GM18526 (cell line): ENCODE measurements around the gene CD53.

ENCODE experiments used
- POLR2A ChIP-seq: IDR thresholded peaks from 3 replicates; pipeline ENCODE4 v1.6.1; 2011; ENCODE audit not compliant: insufficient read length; ENCODE audit errors: extremely low read depth

The CD53 gene

GRCh38 chr1:110872745-110873720 lies at the start of gene CD53:
TSS of gene CD53 (plus strand) at chr1:110873148. CDS start at chr1:110891409, 18,261 bp downstream.
- TF ChIP-seq POLR2A, result peak; percentile 64

GRCh38 chr1:110824192-110824591 lies 48.8 kb upstream of the CD53 start:
- TF ChIP-seq POLR2A, result no peak

DNA sequence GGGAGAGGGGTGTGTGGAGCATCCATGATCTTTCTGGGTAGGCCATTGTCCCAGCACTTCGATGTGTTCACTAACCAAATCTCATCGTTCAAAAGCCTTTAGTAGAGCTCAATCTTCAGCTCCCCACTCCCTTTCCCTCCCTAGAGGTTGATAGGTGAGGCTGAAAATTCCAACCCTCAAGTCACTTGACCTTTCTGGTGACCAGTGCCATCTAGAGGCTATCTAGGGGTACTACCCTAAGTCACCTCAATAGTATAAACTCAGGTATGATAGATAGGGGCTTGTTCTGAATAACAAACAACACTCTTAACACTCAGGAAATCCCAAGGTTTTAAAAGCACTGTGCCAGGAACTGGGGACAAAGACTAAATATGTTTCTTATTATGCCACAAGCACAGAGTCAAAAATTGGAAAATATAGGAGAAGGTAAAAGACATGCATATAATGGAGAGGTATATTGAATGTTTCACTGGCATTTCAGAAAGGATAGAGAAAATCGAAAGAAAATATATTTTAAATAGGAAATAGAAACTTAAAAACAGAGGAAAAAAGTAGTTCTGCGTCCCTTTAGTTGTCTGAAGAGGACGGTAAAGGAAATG lies 42.9 kb upstream of the CD53 start:
- no peak for TF ChIP-seq POLR2A

DNA sequence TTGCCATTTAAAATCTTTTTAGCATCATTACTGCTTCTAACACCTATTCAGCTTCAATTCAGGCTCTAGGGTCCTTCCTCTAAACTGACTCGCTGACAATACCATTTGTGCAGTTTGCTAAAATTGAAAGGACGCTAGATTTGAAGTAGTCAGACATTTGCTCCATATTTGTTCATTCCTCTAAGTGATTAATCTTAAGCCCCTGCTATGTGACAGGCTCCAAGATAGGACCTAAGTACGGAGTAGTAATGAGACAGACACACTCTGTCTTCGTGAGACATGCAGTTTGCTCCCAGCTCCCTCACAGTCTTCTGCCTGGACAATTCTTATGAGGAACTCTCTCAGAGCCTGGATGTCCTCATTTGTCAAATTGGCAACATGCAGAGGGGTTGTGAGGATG lies 26.1 kb upstream of the CD53 start:
- TF ChIP-seq POLR2A, result no peak

GRCh38 chr1:110850145-110850544 lies 22.8 kb upstream of the CD53 start:
- TF ChIP-seq POLR2A, result no peak

GRCh38 chr1:110850627-110851026 lies 22.3 kb upstream of the CD53 start:
- no peak for TF ChIP-seq POLR2A

- TF ChIP-seq POLR2A, result no peak
These were observed 19.8 kb upstream of the CD53 start for GRCh38 chr1:110853135-110853534.

- TF ChIP-seq POLR2A, result no peak
These were observed 16.5 kb upstream of the CD53 start for GRCh38 chr1:110856410-110856809.

DNA sequence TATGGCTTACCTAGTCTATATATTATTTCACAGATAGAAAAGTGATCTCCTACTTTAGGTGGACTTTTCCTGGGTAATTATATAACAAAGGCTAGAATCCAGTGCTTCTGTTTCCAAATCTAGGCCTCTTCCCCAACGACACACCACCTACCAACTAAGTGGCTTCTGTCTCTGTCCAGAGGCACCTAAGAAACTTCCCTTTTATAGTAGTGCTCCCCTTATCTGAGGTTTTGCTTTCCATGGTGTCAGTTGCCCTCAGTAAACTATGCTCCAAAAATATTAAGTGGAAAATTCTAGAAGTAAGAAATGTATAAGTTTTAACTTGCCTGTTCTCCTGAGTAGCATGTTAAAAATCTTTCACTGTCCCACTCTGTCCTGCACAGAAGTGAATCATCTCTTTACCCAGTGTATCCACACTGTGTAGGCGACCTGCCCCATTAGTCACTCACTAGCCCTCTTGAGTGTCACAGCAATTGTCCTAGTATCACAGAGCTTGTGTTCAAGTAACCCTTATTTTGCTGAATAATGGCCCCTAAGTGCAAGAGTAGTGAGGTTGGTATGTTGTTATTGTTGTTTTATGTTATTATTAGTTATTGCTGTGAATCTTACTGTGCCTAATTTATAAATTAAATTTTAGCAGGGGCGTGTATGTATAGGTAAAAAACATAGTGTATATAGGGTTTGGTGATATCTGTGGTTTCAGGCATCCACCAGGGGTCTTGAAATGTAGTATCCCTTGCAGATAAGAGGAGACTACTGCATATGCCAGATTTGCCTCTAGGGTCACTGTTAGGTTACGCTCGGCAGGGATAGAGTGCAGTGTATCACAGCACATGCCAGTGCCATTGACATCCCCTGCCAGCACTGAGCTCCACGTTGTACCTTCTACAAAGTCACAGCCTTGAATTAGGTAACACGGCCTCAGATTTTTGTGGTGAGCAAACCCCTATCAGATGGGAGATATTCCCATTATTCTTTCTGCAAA lies 14.7 kb upstream of the CD53 start:
- no peak for TF ChIP-seq POLR2A

GRCh38 chr1:110859062-110859461 lies 13.9 kb upstream of the CD53 start:
- no peak for TF ChIP-seq POLR2A

DNA sequence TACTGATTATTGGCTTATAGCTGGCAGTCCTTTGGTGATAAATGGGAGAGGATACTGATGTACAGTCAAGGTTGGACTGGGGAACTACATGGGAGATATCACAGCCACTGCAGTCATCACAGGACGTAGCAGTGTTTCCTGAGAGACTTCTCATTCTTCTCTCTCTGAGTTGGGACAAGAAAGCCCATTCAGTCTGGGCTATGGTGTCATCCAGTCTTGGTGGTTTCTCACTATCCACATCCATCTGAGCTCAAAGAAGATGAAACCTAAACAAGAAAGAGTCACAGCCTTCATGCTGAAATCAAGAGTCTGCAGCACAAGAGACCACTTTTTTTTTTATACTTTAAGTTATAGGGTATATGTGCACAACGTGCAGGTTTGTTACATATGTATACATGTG lies 12.8 kb upstream of the CD53 start:
- TF ChIP-seq POLR2A, result no peak

DNA sequence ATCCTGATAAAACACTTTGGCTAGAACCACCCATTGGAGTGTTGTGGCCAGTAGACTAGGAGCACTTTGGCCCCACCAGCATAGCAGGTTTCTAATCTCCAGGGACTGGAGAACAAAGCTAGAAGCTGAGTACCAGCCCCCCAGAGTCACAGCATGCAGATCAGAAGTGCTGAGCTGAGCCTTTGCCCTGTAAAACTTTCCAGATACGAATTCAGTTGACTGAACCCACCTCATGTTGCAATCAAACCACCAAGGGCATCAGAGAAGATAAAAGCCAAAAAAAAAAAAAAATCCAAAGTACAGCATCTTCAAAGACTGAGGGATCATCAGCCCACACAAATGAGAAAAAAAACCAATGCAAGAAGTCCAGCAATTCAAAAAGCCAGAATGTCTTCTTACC lies 8.7 kb upstream of the CD53 start:
- no peak for TF ChIP-seq POLR2A

DNA sequence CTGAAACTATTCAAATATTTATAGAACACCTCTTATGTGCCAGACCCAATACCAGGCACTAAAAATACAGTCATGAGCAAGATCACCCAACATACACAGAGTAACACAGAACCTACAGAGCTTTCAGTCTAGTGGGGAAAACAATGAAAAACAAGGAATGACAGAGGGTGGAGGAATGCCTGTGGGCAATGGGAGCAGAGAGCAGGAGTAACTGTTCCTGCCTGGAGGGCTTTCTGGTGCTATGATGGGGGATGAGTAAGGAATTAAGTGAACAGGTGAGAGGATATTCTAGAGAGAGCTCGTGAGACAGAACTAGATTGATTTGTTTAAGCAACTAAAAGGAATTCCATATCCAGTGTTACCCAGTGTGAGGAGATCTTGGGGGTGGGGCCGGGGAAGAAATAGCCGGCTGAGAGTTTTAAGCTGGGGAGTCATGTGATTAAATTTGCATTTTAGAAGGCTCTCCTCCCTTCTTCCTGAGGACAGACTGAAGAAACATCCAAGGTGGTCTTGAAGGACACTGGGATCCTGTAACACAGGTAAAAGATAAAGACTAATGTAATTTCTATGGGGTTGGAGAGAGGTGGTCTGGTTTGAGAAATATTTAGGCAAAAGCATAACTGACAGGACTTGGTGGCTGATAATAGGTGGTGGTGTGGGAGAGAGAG lies 2.1 kb upstream of the CD53 start:
- TF ChIP-seq POLR2A, result no peak

- TF ChIP-seq POLR2A, result no peak
These were observed 593 bp upstream of the CD53 start for GRCh38 chr1:110872366-110872744.

DNA sequence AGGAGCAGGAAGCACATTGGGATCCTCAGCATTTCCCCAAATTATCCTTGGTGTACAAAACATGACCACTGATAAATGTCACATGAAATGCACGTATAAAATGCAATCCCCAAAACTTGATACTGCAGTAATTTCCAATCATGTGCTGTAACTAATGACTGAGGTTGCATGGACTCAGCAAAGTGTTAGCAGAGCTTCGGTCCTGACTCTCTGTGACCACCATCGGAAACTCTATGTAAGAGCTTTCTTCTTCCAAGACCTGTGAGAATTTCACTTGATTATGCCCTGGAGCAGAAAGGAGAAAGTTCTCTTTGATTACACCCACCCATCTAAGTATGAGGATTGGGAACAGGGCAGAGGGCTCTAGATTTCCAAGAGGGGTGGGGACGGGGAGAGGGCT lies 908 bp downstream of the CD53 start:
- no peak for TF ChIP-seq POLR2A
